ENCODE measurements around the gene PUSL1. TPM values are rescaled to one million over a fixed set of nuclear protein-coding genes. Genes with fewer than 3 reads are reported as not detected.
"Not testable (repeated sequence)": the region's sequence is repeated elsewhere in the genome, so short reads cannot be mapped to it uniquely, and the experiment has no call there.

The PUSL1 gene
- total RNA-seq, 1 donor: 12.6 TPM

GRCh38 chr1:1307261-1307922 is 1.0 kb upstream of the PUSL1 start:
- peak overlapping the region; percentile 51 for H3K4me3 ChIP-seq (ENCODE audit: low read length)
- no peaks in the 10 kb centered on the region for H3K9me3 ChIP-seq (ENCODE audit: low read depth, low read length)
- no peaks in the 10 kb centered on the region for H3K27me3 ChIP-seq (ENCODE audit: insufficient read depth, low read length)
- peaks cover 47% of the 10 kb centered on the region for H3K4me1 ChIP-seq (ENCODE audit: insufficient read depth, low read length)

GRCh38 chr1:1308756-1309250 is 406 bp downstream of the PUSL1 start:
- Histone ChIP-seq H3K4me3 (ENCODE audit: low read length) (peak overlapping the region; percentile 62), H3K9me3 (ENCODE audit: low read depth, low read length) (no peaks in the 10 kb centered on the region), H3K27me3 (ENCODE audit: insufficient read depth, low read length) (no peaks in the 10 kb centered on the region), H3K4me1 (ENCODE audit: insufficient read depth, low read length) (peaks cover 47% of the 10 kb centered on the region)

- H3K27me3 ChIP-seq (ENCODE audit: insufficient read depth, low read length): no peaks in the 10 kb centered on the region
- H3K4me3 ChIP-seq (ENCODE audit: low read length): peak overlapping the region; percentile 62
- H3K4me1 ChIP-seq (ENCODE audit: insufficient read depth, low read length): peaks cover 43% of the 10 kb centered on the region
- no peaks in the 10 kb centered on the region for H3K9me3 ChIP-seq (ENCODE audit: low read depth, low read length)
Observed at GRCh38 chr1:1309251-1310108, 1.1 kb downstream of the PUSL1 start.

GRCh38 chr1:1310109-1310385 is 1.6 kb downstream of the PUSL1 start:
- peaks cover 37% of the 10 kb centered on the region for H3K4me1 ChIP-seq (ENCODE audit: insufficient read depth, low read length)
- H3K4me3 ChIP-seq (ENCODE audit: low read length): no peak overlapping the region
- no peaks in the 10 kb centered on the region for H3K27me3 ChIP-seq (ENCODE audit: insufficient read depth, low read length)
- no peaks in the 10 kb centered on the region for H3K9me3 ChIP-seq (ENCODE audit: low read depth, low read length)

- Histone ChIP-seq H3K27me3 (ENCODE audit: insufficient read depth, low read length) (no peaks in the 10 kb centered on the region), H3K4me1 (ENCODE audit: insufficient read depth, low read length) (peaks cover 32% of the 10 kb centered on the region), H3K9me3 (ENCODE audit: low read depth, low read length) (no peaks in the 10 kb centered on the region)
Observed at GRCh38 chr1:1310476-1311053, 2.2 kb downstream of the PUSL1 start.

GRCh38 chr1:1311107-1312104 is 3.0 kb downstream of the PUSL1 start:
- Histone ChIP-seq H3K9me3 (ENCODE audit: low read depth, low read length) (no peaks in the 10 kb centered on the region), H3K4me3 (ENCODE audit: low read length) (no peak overlapping the region)

More at GRCh38 chr1:1310476-1311053, 2.2 kb downstream of the PUSL1 start:
- no peak overlapping the region for H3K4me3 ChIP-seq (ENCODE audit: low read length)

GRCh38 chr1:1312450-1313314 is 4.3 kb downstream of the PUSL1 start:
- Histone ChIP-seq H3K4me1 (ENCODE audit: insufficient read depth, low read length) (peaks cover 14% of the 10 kb centered on the region), H3K9me3 (ENCODE audit: low read depth, low read length) (no peaks in the 10 kb centered on the region), H3K4me3 (ENCODE audit: low read length) (no peak overlapping the region), H3K27me3 (ENCODE audit: insufficient read depth, low read length) (no peaks in the 10 kb centered on the region)

More at GRCh38 chr1:1311107-1312104, 3.0 kb downstream of the PUSL1 start:
- H3K27me3 ChIP-seq (ENCODE audit: insufficient read depth, low read length): no peaks in the 10 kb centered on the region
- peaks cover 24% of the 10 kb centered on the region for H3K4me1 ChIP-seq (ENCODE audit: insufficient read depth, low read length)

GRCh38 chr1:1313500-1314236 is 5.3 kb downstream of the PUSL1 start:
- Histone ChIP-seq H3K4me1 (ENCODE audit: insufficient read depth, low read length) (peaks cover 14% of the 10 kb centered on the region), H3K4me3 (ENCODE audit: low read length) (no peak overlapping the region), H3K27me3 (ENCODE audit: insufficient read depth, low read length) (no peaks in the 10 kb centered on the region), H3K9me3 (ENCODE audit: low read depth, low read length) (no peaks in the 10 kb centered on the region)

- H3K4me1 ChIP-seq (ENCODE audit: insufficient read depth, low read length): peaks cover 10% of the 10 kb centered on the region
- H3K4me3 ChIP-seq (ENCODE audit: low read length): no peak overlapping the region
- H3K9me3 ChIP-seq (ENCODE audit: low read depth, low read length): no peaks in the 10 kb centered on the region
- no peaks in the 10 kb centered on the region for H3K27me3 ChIP-seq (ENCODE audit: insufficient read depth, low read length)
Observed at GRCh38 chr1:1314237-1314586, 5.8 kb downstream of the PUSL1 start.

GRCh38 chr1:1314678-1315335 is 6.4 kb downstream of the PUSL1 start:
- peaks cover 4% of the 10 kb centered on the region for H3K4me1 ChIP-seq (ENCODE audit: insufficient read depth, low read length)
- no peaks in the 10 kb centered on the region for H3K27me3 ChIP-seq (ENCODE audit: insufficient read depth, low read length)
- no peak overlapping the region for H3K4me3 ChIP-seq (ENCODE audit: low read length)
- H3K9me3 ChIP-seq (ENCODE audit: low read depth, low read length): no peaks in the 10 kb centered on the region

- Histone ChIP-seq H3K4me1 (ENCODE audit: insufficient read depth, low read length) (no peaks in the 10 kb centered on the region), H3K4me3 (ENCODE audit: low read length) (no peak overlapping the region), H3K27me3 (ENCODE audit: insufficient read depth, low read length) (no peaks in the 10 kb centered on the region), H3K9me3 (ENCODE audit: low read depth, low read length) (no peaks in the 10 kb centered on the region)
Observed at GRCh38 chr1:1315435-1315954, 7.1 kb downstream of the PUSL1 start.

GRCh38 chr1:1316199-1316598 is 7.8 kb downstream of the PUSL1 start:
- not testable (repeated sequence) for H3K9me3 ChIP-seq (ENCODE audit: low read depth, low read length); H3K27me3 ChIP-seq (ENCODE audit: insufficient read depth, low read length); H3K4me1 ChIP-seq (ENCODE audit: insufficient read depth, low read length); H3K4me3 ChIP-seq (ENCODE audit: low read length)

GRCh38 chr1:1317420-1317819 is 9.0 kb downstream of the PUSL1 start:
- peaks cover 4% of the 10 kb centered on the region for H3K4me1 ChIP-seq (ENCODE audit: insufficient read depth, low read length)
- H3K4me3 ChIP-seq (ENCODE audit: low read length): no peak overlapping the region
- no peaks in the 10 kb centered on the region for H3K9me3 ChIP-seq (ENCODE audit: low read depth, low read length)
- no peaks in the 10 kb centered on the region for H3K27me3 ChIP-seq (ENCODE audit: insufficient read depth, low read length)
